H9 (cell line): Measurements from ENCODE around the gene DBR1. TPM values are rescaled to one million over a fixed set of nuclear protein-coding genes. Genes with fewer than 3 reads are reported as not detected.
A peak's percentile ranks its signal among the peaks of the same experiment; 100 is the strongest.

Experiments
- DNase-seq: peaks from one replicate; pipeline ENCODE4 v3.0.0-alpha.2; 2017
- H2AFZ ChIP-seq: one replicate; pipeline ENCODE4 v1.6.1; 2013; ENCODE audit warnings: mild to moderate bottlenecking, low read length, control low read depth, moderate library complexity
- H2AK5ac ChIP-seq: 2 replicates; pipeline ENCODE4 v1.6.1; 2013; ENCODE audit warnings: low read length, control low read depth, mixed read lengths; ENCODE audit not compliant: insufficient read length
- H2BK120ac ChIP-seq: one replicate; pipeline ENCODE4 v1.6.1; 2013; ENCODE audit warnings: low read depth, mild to moderate bottlenecking, low read length, control low read depth, inconsistent platforms; ENCODE audit not compliant: poor library complexity, severe bottlenecking
- H2BK12ac ChIP-seq: 2 replicates; pipeline ENCODE4 v1.6.1; 2013; ENCODE audit warnings: low read length, control low read depth, mixed read lengths, low read depth; ENCODE audit not compliant: insufficient read length
- H2BK15ac ChIP-seq: 2 replicates; pipeline ENCODE4 v1.6.1; 2013; ENCODE audit warnings: low read depth, low read length, control low read depth
- H2BK20ac ChIP-seq: one replicate; pipeline ENCODE4 v1.6.1; 2013; ENCODE audit warnings: low read depth, mild to moderate bottlenecking, low read length, control low read depth, inconsistent platforms; ENCODE audit not compliant: poor library complexity, severe bottlenecking
- H2BK5ac ChIP-seq: 2 replicates; pipeline ENCODE4 v1.6.1; 2013; ENCODE audit warnings: low read length, control low read depth, mixed read lengths; ENCODE audit not compliant: insufficient read length
- H3K14ac ChIP-seq: 2 replicates; pipeline ENCODE4 v1.6.1; 2013; ENCODE audit warnings: low read length, control low read depth; ENCODE audit not compliant: insufficient read depth
- H3K18ac ChIP-seq: 2 replicates; pipeline ENCODE4 v1.6.1; 2013; ENCODE audit warnings: low read depth, mild to moderate bottlenecking, mixed read lengths, low read length, control low read depth; ENCODE audit not compliant: insufficient read length
- H3K23ac ChIP-seq: 2 replicates; pipeline ENCODE4 v1.6.1; 2013; ENCODE audit warnings: low read length, control low read depth, mixed read lengths, low read depth; ENCODE audit not compliant: insufficient read length
- H3K23me2 ChIP-seq: 2 replicates; pipeline ENCODE4 v1.6.1; 2013; ENCODE audit warnings: low read depth, mild to moderate bottlenecking, mixed read lengths, low read length, control low read depth; ENCODE audit not compliant: insufficient read length, poor library complexity, severe bottlenecking
- H3K27ac ChIP-seq: 2 replicates; pipeline ENCODE4 v1.5.1; 2013; ENCODE audit warnings: low read length, control low read depth, mixed read lengths, low read depth; ENCODE audit not compliant: insufficient read length
- H3K27me3 ChIP-seq: 2 replicates; pipeline ENCODE4 v1.6.1; 2013; ENCODE audit warnings: low read length, control low read depth, inconsistent platforms; ENCODE audit not compliant: insufficient read depth
- H3K4ac ChIP-seq: 2 replicates; pipeline ENCODE4 v1.6.1; 2013; ENCODE audit warnings: low read depth, mild to moderate bottlenecking, control low read depth, inconsistent platforms, low read length, moderate library complexity
- H3K4me1 ChIP-seq: 2 replicates; pipeline ENCODE4 v1.6.1; 2013; ENCODE audit warnings: low read length, control low read depth, inconsistent platforms; ENCODE audit not compliant: insufficient read depth
- H3K4me2 ChIP-seq: 2 replicates; pipeline ENCODE4 v1.6.1; 2013; ENCODE audit warnings: low read length, control low read depth, mixed read lengths; ENCODE audit not compliant: insufficient read length, insufficient read depth
- H3K56ac ChIP-seq: 2 replicates; pipeline ENCODE4 v1.6.1; 2013; ENCODE audit warnings: low read depth, mild to moderate bottlenecking, mixed read lengths, low read length, control low read depth; ENCODE audit not compliant: insufficient read length
- H3K79me1 ChIP-seq: 2 replicates; pipeline ENCODE4 v1.6.1; 2013; ENCODE audit warnings: low read depth, mild to moderate bottlenecking, moderate library complexity, low read length, control low read depth, inconsistent platforms; ENCODE audit not compliant: insufficient read depth, poor library complexity, severe bottlenecking
- H3K79me2 ChIP-seq: 2 replicates; pipeline ENCODE4 v1.6.1; 2013; ENCODE audit warnings: low read length, control low read depth, inconsistent platforms; ENCODE audit not compliant: insufficient read depth
- H3K9ac ChIP-seq: 2 replicates; pipeline ENCODE4 v1.6.1; 2013; ENCODE audit warnings: low read length, control low read depth, mixed read lengths; ENCODE audit not compliant: insufficient read length; ENCODE audit errors: extremely low read depth
- H3K9me3 ChIP-seq: one replicate; pipeline ENCODE4 v1.6.1; 2013; ENCODE audit warnings: low read depth, low read length, inconsistent platforms; ENCODE audit not compliant: control insufficient read depth
- H3T11ph ChIP-seq: one replicate; pipeline ENCODE4 v1.6.1; 2013; ENCODE audit warnings: mild to moderate bottlenecking, low read length, control low read depth, inconsistent platforms
- H4K20me1 ChIP-seq: one replicate; pipeline ENCODE4 v1.6.1; 2013; ENCODE audit not compliant: control insufficient read depth, insufficient read length, insufficient read depth
- H4K5ac ChIP-seq: 2 replicates; pipeline ENCODE4 v1.6.1; 2013; ENCODE audit warnings: low read depth, mild to moderate bottlenecking, mixed read lengths, low read length, control low read depth; ENCODE audit not compliant: insufficient read length
- H4K8ac ChIP-seq: replicated peaks from 2 replicates; pipeline ENCODE4 v1.6.1; 2013; ENCODE audit warnings: low read length, control low read depth, mixed read lengths, low read depth; ENCODE audit not compliant: insufficient read length
- H4K91ac ChIP-seq: 2 replicates; pipeline ENCODE4 v1.6.1; 2013; ENCODE audit warnings: low read depth, mild to moderate bottlenecking, moderate library complexity, mixed read lengths, low read length, control low read depth; ENCODE audit not compliant: insufficient read length
- H3K27ac Mint-ChIP-seq, 3 experiments: 2 replicates in 2 of 3; 3 replicates in 1 of 3; pipeline ENCODE4 v1.8.0; 2020 to 2021; ENCODE audit warnings: mixed read lengths in 3 of 3, mild to moderate bottlenecking in 1 of 3, moderate library complexity in 1 of 3
- H3K27me3 Mint-ChIP-seq: 2 replicates; pipeline ENCODE4 v1.8.0; 2021; ENCODE audit warnings: low read depth, mild to moderate bottlenecking, moderate library complexity, mixed read lengths
- H3K36me3 Mint-ChIP-seq, 3 experiments: 2 replicates in 2 of 3; 3 replicates in 1 of 3; pipeline ENCODE4 v1.8.0; 2020 to 2021; ENCODE audit warnings: low read depth in 3 of 3, mixed read lengths in 3 of 3; ENCODE audit not compliant: insufficient read depth in 1 of 3
- H3K4me1 Mint-ChIP-seq, 2 experiments: 2 replicates each; pipeline ENCODE4 v1.8.0; 2020; ENCODE audit warnings: mixed read lengths in 2 of 2
- H3K4me3 Mint-ChIP-seq, 2 experiments: 2 replicates in 1 of 2; 3 replicates in 1 of 2; pipeline ENCODE4 v1.8.0; 2020 to 2021; ENCODE audit warnings: mild to moderate bottlenecking in 2 of 2, mixed read lengths in 2 of 2, moderate library complexity in 1 of 2
- H3K9me3 Mint-ChIP-seq, 2 experiments: 2 replicates in 1 of 2; 3 replicates in 1 of 2; pipeline ENCODE4 v1.8.0; 2020; ENCODE audit warnings: mild to moderate bottlenecking in 2 of 2, mixed read lengths in 2 of 2, moderate library complexity in 1 of 2
- CTCF ChIP-seq: fragments of 200-600 bp; sonication (generic); conservative IDR thresholded peaks from 3 replicates; pipeline ENCODE4 v1.8.0; 2021; ENCODE audit warnings: antibody characterized with exemption, mild to moderate bottlenecking
- WGBS: extraction: QIAGEN DNeasy Blood & Tissue Kit; methylation state at CpG from one replicate; pipeline ENCODE4 v1.1.7; 2013; ENCODE audit warnings: missing lambda C conversion rate, low lambda C conversion rate, mixed read lengths; ENCODE audit not compliant: insufficient read length; ENCODE audit errors: extremely low coverage; 5-methylcytosine and 5-hydroxymethylcytosine counted together
- total RNA-seq: library from RNA; stranded (reverse); gene quantifications from 2 replicates; pipeline ENCODE4 v1.2.1, GENCODE V29; 2021

The DBR1 gene
- total RNA-seq, 1 experiment from 2014 or later: 21.6 TPM

GRCh38 chr3:138197058-138197457 lies 22.3 kb upstream of the DBR1 start:
- H3K27me3 ChIP-seq: no peaks in the 10 kb centered on the region
- no peaks in the 10 kb centered on the region for H3K23me2 ChIP-seq
- H2BK120ac ChIP-seq: no peak overlapping the region
- no peak overlapping the region for H4K8ac ChIP-seq
- H4K20me1 ChIP-seq: peaks cover 2% of the 10 kb centered on the region
- no peak overlapping the region for H2AFZ ChIP-seq
- Mint-ChIP-seq H3K4me1 (peaks cover 4 to 6% of the 10 kb centered on the region in 2 experiments; a peak in 2 of 4 replicates), H3K27me3 (no peaks in the 10 kb centered on the region), H3K9me3 (no peaks in the 10 kb centered on the region), H3K4me3 (no peak overlapping the region), H3K36me3 (peaks cover 0 to 16% (median 14%) of the 10 kb centered on the region in 3 experiments; a peak in 4 of 7 replicates), H3K27ac (no peak overlapping the region)
- H3K4ac ChIP-seq: no peak overlapping the region
- H4K91ac ChIP-seq: no peak overlapping the region
- no peak overlapping the region for H3K18ac ChIP-seq
- no peaks in the 10 kb centered on the region for H3K4me1 ChIP-seq
- H2BK20ac ChIP-seq: no peak overlapping the region
- H3K27ac ChIP-seq: no peak overlapping the region
- no peak for TF ChIP-seq CTCF
- H3K56ac ChIP-seq: no peak overlapping the region
- H3T11ph ChIP-seq: no peak overlapping the region
- no peak overlapping the region for H3K14ac ChIP-seq
- no peak overlapping the region for H4K5ac ChIP-seq
- no peak overlapping the region for H3K9ac ChIP-seq
- no peak overlapping the region for H2BK15ac ChIP-seq
- no peak overlapping the region for H3K4me2 ChIP-seq
- WGBS: no CpG with 5 or more reads among the region's 5 CpGs
- no peak overlapping the region for H2AK5ac ChIP-seq
- H3K23ac ChIP-seq: no peak overlapping the region
- peaks cover 22% of the 10 kb centered on the region; the same call in 1 of the 2 replicates for H3K79me2 ChIP-seq
- no peak overlapping the region for H2BK5ac ChIP-seq
- no peaks in the 10 kb centered on the region for H3K79me1 ChIP-seq
- H3K9me3 ChIP-seq: no peaks in the 10 kb centered on the region
- no peak overlapping the region for H2BK12ac ChIP-seq
- peak; percentile 52 for DNase-seq
